Fibroblast of skin of back (primary cell): ENCODE data around the gene UBE2QL1. TPM values are rescaled to one million over a fixed set of nuclear protein-coding genes. Genes with fewer than 3 reads are reported as not detected.

ENCODE experiments used
- DNase-seq: peaks from one replicate; pipeline ENCODE4 v3.0.0-alpha.2; 2013
- polyA plus RNA-seq, 2 experiments: library from polyadenylated mRNA; unstranded; fragments of 120-200 nt; gene quantifications; one replicate each; pipeline ENCODE4 v1.2.1, GENCODE V29; 2013; ENCODE audit not compliant: insufficient read length in 2 of 2

The UBE2QL1 gene
- polyA plus RNA-seq (2013, experiment 1 of 2; ENCODE audit: insufficient read length), result 0.06 TPM
- 0.11 TPM for polyA plus RNA-seq (2013, experiment 2 of 2; ENCODE audit: insufficient read length)

DNA sequence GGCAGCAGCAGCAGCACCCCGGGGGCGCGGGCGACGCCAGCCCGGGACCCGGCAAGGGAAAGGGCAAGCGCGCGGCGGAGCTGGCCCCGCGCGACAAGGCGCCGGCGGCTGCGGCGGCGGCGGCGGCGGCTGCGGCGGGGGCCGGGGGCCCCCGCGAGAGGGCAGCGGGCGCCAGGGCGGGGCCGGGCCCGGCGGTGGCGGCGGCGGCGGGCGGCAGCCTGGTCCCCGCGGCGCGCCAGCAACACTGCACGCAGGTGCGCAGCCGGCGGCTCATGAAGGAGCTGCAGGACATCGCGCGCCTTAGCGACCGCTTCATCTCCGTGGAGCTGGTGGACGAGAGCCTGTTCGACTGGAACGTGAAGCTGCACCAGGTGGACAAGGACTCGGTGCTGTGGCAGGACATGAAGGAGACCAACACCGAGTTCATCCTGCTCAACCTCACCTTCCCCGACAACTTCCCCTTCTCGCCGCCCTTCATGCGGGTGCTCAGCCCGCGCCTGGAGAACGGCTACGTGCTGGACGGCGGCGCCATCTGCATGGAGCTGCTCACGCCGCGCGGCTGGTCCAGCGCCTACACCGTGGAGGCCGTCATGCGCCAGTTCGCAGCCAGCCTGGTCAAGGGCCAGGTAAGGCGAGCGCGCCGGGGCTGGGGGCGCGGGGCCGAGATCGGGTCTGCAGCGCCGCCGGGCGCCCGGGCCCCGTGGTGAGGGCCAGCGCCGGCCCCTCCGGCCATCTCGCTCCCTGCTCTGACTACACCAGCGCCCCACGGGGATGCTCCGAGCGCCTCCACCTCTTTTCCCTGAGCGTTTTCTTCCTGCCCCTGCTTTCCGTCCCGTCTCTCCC is at the start of gene UBE2QL1:
Gene UBE2QL1 (plus strand): TSS at position 238 of the 843 bp plus-strand sequence. CDS start 35 bp downstream, at position 273.
- no peak for DNase-seq

DNA sequence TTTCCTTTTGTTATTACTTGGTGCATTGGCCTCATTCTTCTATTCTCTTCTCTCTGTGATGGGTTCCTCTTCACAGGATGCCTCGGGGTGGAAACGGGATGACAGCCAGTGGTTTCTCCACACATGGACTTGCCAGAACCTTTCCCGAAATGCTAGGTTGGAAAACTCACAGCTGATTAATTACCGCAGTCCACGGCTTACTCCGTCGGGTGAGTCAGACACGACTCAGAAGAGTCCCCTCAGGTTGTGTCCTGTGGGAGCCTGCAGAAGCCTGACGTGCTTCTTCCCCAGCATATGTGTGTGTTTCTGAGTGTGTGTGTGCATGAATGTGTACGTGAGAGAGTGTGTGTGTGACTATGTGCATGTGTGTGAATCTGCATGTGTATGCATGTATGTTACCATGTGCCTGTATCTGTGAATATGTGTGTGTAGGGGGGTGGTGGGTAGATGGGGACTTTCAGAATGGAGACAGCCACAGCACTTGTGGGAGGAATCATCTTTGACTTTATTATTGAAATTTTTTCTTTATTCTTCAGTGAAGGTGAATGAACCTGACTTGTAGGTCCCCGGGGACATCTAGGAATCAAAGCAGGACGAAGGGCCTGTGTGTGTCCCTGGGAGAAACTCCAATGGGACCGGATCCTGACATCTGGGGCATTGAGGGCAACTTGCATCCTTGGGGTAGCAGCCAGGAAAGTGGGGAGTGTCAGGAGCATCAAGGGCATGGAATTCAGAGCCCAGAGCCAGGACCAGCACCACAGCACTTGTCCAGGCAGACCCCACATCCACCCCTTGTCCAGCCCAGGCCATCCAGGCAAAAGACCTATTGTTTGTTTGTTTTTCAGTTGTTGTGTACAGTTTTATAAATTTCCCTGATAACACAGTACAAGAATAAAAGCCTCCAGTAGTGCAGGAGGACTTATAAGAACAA is 48.4 kb upstream of the UBE2QL1 start:
- peak; percentile 27 for DNase-seq

- no peak for DNase-seq
Observed at GRCh38 chr5:6401410-6401809, 47.2 kb upstream of the UBE2QL1 start.

- no peak for DNase-seq
Observed at GRCh38 chr5:6402939-6403338, 45.7 kb upstream of the UBE2QL1 start.

- no peak for DNase-seq
Observed at GRCh38 chr5:6403416-6403815, 45.2 kb upstream of the UBE2QL1 start.

DNA sequence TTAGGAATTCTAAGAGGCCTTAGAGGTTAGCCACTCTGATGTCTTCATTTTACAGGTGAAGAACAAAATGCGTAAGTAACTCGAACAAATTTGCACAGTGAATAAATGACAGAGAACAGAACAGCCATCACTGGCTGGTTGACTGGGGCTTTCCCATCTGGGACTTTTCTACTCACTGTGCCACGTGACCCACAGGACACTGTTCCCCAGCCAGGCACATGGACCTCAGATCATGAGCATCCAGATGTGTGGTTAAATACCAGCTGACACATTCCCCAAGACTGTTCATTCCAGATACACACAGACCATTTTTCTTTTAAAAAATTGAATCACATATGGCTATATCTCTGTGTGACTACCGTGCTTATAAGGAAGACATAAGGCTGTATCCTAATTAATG is 44.5 kb upstream of the UBE2QL1 start:
- peak; percentile 50 for DNase-seq

GRCh38 chr5:6405591-6405990 is 43.1 kb upstream of the UBE2QL1 start:
- no peak for DNase-seq

GRCh38 chr5:6407558-6408259 is 41.0 kb upstream of the UBE2QL1 start:
- no peak for DNase-seq

- DNase-seq, result no peak
Observed at GRCh38 chr5:6408260-6408596, 40.4 kb upstream of the UBE2QL1 start.

- DNase-seq, result no peak
Observed at GRCh38 chr5:6408627-6409446, 39.8 kb upstream of the UBE2QL1 start.

DNA sequence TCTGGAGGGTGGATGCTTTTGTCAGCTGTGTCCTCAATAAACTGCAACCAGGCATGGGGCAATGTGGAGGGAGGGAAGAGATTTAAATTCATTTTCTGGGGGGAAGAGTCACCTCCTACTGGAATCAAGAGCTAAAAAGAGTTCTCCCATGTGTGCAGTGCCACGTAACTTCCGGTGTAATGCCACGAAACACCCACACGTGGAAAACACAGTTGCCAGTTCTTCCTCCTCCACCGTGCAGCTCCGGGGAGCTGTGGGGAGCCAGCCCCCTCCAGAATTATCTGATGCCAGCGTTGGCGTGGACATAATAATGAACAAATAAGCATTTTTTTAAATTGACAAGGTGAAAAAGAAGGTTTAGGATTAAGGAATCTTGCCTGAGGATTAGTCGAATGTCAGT is 38.2 kb upstream of the UBE2QL1 start:
- DNase-seq, result no peak

GRCh38 chr5:6411141-6411540 is 37.5 kb upstream of the UBE2QL1 start:
- no peak for DNase-seq

DNA sequence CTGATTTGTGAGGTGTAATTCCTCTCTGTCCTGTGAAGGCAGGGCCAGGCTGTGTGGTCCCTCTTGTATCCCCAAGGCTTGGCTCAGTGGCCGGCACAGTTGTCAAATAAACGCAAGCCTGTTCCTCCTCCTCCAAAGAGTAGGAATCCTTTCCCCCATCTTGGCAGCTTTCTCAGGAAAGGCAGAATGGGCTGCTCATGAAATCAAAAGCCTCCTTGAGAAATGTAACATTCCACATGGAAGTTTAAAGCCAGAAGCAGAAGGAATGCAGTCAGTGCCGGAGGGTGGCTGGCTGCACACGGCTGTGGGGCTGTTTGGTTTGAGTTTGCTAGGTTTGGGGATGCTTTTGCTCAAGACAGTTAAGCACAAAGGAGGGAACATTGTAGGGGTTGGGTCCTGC is 35.8 kb upstream of the UBE2QL1 start:
- DNase-seq, result no peak

DNA sequence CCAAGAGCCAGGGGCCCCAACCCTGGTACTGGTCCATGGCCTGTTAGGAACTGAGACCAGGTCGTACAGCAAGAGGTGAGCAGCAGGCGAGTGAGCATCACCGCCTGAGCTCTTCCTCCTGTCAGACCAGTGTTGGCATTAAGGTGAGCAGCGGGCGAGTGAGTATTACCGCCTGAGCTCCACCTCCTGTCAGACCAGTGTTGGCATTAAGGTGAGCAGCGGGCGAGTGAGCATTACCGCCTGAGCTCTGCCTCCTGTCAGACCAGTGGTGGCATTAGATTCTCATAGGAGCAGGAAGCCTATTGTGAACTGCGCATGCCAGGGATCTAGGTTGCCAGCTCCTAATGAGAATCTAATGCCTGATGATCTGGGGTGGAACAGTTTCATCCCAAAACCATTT is 31.0 kb upstream of the UBE2QL1 start:
- DNase-seq, result no peak

DNA sequence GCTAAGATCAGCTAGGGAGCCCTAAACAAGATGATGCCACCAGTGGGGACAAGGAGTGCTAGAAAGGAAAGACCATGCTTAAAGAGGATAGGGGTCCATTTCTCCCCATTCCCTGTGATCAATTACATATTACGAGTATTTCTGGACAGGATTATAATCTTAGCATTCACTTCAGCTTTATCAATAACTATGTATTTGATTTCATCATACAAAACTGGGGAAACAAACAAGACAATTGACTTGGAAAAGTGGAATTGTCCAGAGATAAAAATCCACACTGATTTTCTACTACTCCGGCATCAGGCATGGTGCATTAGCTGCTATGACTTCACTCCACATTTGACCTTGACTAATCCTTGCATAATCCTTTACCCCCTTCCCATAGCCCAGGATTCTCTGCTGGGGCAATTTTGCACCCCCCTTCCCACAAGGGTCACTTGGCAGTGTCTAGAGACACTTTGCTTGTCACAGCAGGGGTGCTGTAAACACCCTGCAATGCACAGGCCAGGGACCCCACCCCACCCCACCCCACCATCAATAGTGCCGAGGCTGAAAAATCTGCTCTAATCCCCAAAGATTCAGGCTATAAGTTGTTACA is 29.9 kb upstream of the UBE2QL1 start:
- DNase-seq, result no peak

DNA sequence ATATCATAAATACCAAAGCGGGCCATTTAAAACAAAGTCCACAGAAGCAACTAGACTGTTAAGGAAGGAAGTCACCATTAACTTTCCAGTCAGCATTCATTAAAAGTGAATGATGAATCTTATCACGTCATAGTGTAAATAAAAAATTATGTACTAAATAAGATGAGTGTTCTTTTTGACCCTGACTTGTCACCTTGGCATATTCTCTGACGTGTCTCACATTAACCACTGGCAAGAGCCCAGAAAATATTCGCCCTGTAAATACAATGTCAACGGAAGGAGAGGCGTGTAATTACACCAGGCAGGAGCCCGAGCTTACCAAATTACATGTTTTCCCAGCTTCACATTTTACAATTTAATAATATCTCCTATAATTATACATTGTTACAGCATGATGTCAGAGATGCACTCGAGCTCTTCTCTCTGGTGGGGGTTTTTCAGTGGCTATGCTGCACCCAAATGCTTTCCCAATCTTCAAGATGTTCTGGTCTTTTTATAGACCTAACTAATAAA is 29.3 kb upstream of the UBE2QL1 start:
- peak; percentile 29 for DNase-seq

GRCh38 chr5:6423327-6424109 is 25.1 kb upstream of the UBE2QL1 start:
- no peak for DNase-seq

DNA sequence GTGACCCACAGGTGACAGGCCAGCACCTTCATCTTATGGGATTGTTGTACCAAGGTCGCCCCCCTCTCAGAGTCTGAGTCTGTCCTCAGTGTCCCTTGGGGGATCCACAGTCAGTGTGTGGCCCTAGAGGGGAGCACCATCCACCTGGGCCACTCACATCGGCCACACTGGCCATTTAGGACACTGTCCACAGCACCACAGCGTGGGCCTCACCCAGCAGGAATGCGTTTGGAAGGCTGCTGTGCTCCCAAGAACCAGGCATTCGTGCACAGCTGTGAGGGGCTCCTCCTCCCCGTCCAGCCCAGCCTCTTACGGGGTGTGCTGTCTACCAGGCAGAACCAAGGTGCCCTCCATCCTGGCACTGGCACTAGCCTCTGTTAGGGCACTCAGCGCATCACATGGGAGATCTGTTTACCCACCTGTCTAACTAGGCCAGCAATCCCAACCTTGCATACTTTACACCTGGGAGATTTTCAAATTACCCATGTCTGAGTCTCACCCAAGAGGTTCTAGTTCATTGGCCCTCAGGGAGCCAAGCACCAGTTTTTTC is 24.5 kb upstream of the UBE2QL1 start:
- no peak for DNase-seq

DNA sequence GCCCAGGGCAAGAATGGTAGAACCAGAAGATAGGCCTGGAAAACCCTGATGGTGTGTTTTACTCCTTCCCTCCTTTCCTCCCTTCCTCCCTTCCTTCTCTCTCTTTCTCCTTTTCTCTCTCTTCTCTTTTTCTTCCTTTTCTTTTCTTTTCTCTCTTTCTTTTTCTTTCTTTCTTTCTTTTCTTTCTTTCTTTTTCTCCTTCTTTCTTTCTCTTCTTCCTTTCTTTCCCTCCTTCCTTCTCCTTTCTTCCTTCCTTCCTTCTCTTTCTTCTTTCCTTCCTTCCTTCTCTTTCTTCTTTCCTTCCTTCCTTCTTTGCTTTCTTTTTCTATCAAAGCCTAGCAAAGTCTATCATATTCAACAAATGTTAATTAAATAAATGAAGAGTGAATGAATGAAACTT is 24.0 kb upstream of the UBE2QL1 start:
- DNase-seq, result no peak

DNA sequence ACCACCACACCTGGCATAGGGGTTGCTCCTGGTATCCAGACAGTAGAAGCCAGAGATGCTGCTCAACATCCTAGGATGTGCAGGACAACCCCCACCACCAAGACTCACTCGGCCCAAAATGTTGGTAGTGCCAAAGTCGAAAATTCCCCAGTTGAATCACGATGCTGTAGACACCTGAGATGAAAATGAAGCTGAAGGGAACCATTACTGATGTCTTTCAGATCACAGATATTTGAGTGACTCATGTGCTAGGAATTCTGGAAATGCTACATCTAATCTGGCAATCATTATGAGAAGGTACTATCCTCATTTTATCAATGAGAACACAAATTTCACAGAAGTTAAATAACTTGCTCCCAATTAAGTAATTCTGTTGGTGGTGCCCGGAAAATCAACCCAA is 21.0 kb upstream of the UBE2QL1 start:
- DNase-seq, result no peak
